GM19395 (cell line): ENCODE data around the gene BRD3OS.
"Not testable (repeated sequence)": the region's sequence is repeated elsewhere in the genome, so short reads cannot be mapped to it uniquely, and the experiment has no call there.

Experiments
- ATAC-seq: cut with Tn5 transposase; IDR thresholded peaks from one replicate; pipeline ENCODE4 v1.9.1; 2021; ENCODE audit warnings: mild to moderate bottlenecking, moderate library complexity; ENCODE audit not compliant: unreplicated experiment

The BRD3OS gene

DNA sequence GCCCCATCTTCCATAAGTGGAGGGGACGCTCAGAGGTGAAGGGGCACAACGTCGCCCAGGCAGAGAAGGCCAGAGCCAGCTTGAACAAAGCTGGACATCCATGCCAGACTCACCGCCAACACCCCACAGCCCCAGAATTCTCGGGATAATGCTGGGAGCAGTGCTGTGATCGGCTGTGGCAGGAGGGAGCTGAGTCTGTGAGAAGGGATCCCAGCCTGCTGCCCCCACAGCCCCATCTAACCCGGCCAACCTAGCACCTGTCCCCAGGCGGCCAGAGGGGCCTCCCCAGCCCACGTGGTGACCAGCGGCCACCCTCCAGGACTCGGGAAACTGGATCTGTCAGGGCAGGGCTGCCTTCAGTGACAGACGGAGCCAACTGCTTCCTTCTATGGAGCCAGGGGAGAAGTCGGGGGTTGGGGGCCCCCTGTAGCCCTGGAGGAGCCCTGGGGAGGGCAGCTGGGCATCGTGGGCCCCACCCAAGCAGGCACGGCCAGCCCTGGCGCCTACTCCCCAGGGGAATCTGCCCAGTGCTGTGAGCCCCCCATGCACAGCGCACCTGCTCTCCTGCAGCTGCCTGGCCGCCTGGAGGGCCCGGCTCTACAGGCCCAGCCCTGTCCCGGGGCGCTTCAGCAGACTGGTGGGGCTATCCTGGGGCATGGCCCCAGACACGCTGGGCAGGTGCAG is 36.5 kb downstream of the BRD3OS start:
- no peak for ATAC-seq

GRCh38 chr9:134062461-134063087 is 37.3 kb downstream of the BRD3OS start:
- no peak for ATAC-seq

GRCh38 chr9:134063088-134063570 is 37.8 kb downstream of the BRD3OS start:
- no peak for ATAC-seq

DNA sequence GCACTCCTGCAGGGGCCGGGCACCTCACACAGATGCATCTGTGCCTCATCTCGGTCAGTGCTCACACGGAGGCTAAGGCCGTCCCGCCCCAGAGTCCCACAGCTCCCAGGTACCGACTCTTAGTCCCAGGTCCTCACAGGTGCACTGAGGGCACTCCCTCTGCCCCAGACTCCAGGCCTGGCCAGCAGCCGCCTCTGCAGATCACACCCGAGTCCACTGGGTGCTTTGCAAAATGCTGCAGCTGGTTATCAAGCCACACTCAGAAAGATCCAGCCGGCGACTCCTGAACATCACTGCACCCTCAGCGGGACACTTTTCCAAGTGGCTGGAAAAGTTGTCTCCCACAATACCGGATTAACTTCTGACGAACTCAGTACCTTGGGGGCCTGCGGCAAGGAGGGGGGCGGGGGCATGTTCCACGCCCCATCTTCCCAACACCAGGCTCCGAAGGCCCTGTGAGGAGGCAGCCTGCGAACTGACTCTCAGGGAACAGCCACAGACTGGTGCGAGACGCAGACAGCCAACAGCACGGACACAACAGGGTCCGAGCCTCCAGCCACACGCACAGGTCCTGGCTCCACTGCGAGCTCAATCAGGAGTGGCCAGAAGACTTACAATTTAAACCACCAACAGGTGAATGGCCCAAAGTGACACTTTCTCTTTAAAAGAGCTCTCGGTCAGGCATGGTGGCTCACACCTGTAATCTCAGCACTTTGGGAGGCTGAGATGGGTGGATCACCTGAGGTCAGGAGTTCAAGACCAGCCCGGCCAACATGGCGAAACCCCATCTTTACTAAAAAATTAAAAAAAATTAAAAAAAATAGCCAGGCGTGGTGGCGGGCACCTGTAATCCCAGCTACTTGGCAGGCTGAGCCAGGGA is 38.5 kb downstream of the BRD3OS start:
- no peak for ATAC-seq

DNA sequence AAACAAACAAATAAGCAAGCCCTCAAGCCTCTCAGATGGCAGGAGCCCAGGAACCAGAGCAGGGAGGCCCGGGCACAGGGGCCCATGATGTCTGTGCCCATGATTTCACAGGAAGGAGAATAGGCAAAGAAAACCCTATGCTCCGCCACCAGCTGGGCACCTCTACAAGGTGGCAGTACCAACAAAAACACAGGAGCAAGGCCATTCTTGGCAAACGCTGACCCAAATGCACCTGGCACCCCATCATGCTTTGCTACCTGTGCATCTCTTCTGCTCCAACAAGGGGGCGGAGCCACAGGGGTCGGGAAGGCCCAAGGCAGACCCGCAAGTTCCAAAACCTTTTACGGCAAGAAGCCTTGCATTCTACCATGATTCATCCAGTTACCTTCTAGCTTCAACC is 39.4 kb downstream of the BRD3OS start:
- no peak for ATAC-seq

GRCh38 chr9:134065612-134066419 is 40.5 kb downstream of the BRD3OS start:
- ATAC-seq: no peak

GRCh38 chr9:134066526-134066912 is 41.2 kb downstream of the BRD3OS start:
- ATAC-seq: no peak

GRCh38 chr9:134066913-134067851 is 41.9 kb downstream of the BRD3OS start:
- ATAC-seq: no peak

DNA sequence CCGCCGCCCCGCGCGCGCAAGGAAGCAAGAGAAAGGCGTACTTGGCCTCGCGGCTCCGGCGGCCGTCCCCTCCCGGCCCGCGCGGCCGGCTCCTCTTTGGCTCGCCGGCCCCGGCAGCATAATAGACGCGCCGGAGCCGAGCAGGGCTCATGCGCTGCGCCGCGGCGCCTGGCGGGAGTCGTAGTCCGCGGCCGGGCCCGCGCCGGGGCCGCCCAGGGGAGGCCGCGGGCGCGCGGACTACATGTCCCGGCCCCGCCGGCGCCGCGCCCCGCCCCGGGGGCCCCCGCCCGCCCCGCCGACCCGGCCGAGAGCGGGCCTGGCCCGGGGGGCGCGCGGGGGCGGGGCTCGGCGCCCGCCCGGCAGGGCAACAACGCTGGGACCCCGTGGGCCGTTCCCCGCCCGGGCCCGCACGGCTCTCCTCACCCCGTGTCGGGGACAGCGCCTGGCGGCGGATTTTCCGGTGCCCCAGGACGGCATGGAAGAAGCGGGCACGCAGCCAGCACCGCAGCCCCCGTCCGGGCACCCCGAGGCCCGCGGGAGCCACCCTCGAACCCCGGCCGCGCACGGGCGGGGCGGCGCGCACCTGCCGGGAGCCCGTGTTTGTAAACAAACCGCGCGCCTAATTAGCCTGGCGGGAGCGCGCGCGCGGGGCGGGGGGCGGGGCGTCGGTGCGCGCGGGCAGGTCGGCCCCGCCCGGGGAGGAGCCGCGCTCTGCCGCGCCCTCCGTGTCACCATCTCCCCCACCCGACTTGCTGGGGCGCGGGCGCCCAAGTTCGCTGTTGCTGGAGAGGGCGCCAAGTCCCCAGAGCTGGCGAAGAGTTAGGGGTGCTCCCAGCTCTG is 42.8 kb downstream of the BRD3OS start, which contains the start of gene BRD3:
BRD3 (minus strand) TSS at position 123 of the 840 bp plus-strand sequence. CDS start 14,549 bp downstream, outside the sequence.
- ATAC-seq: peak; percentile 63

DNA sequence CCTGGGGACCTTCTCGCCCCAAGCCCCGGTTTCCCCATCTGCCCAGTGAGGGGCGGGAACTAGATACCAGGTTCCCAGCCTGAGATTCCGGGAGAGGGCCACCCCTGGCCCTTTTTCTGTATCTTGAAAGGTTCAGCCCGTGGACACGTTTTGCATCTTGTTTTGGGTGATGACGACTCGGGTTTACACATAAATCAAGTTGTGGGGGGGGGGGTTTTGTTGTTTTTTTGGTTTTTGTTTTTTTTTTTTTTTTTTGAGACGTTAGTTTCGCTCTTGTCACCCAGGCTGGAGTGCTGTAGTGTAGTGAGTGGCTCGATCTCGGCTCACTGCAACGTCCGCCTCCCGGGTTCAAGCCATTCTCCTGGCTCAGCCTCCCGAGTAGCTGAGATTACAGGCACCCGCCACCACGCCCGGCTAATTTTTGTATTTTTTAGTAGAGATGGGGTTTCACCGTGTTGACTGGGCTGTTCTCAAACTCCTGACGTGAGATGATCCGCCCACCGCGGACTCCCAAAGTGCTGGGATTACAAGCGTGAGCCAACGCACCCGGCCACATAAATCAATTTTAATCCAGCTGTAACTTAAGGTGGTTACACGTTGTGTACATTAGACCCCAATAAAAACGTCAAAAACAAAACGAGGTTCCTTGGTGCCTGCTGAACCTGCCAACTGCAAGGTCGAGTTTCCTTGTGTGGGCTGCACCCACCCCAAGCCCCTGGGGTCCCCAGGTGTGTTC is 43.6 kb downstream of the BRD3OS start:
- ATAC-seq: no peak

- no peak for ATAC-seq
Measured at GRCh38 chr9:134069480-134070399, 44.5 kb downstream of the BRD3OS start.

GRCh38 chr9:134071149-134071548 is 45.9 kb downstream of the BRD3OS start:
- no peak for ATAC-seq

GRCh38 chr9:134072683-134073082 is 47.4 kb downstream of the BRD3OS start:
- ATAC-seq: not testable (repeated sequence)

- ATAC-seq: no peak
Measured at GRCh38 chr9:134073500-134073899, 48.2 kb downstream of the BRD3OS start.

DNA sequence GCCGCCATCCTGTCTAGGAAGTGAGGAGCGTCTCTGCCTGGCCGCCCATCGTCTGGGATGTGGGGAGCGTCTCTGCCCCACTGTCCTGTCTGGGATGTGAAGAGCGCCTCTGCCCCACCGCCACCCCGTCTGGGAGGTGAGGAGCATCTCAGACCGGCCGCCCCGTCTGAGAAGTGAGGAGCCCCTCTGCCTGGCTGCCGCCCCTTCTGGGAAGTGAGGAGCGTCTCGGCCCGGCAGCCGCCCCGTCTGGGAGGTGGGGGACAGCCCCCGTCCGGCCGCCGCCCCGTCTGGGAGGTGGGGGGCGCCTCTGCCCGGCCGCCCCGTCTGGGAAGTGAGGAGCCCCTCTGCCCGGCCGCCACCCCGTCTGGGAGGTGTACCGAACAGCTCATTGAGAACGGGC is 50.4 kb downstream of the BRD3OS start:
- ATAC-seq: not testable (repeated sequence)

GRCh38 chr9:134076644-134077043 is 51.4 kb downstream of the BRD3OS start:
- no peak for ATAC-seq
